GM10248 (cell line): ENCODE measurements around the gene MMP8.

Experiments
- CTCF ChIA-PET: fragments of 300-600 bp; sonication (Branson Sonifier 250); formaldehyde crosslinking; extraction: SDS; loops from one replicate; lab custom pipeline; 2021; ENCODE audit warnings: antibody characterized with exemption; lab: Yijun Ruan, JAX
- POLR2A ChIA-PET: fragments of 350-650 bp; sonication (Branson Sonifier 250); formaldehyde crosslinking; extraction: SDS; loops from one replicate; lab custom pipeline; 2020; ENCODE audit warnings: antibody characterized with exemption; lab: Yijun Ruan, JAX
- DNase-seq: peaks from one replicate; pipeline ENCODE4 v3.0.0; 2012; ENCODE audit errors: extremely low spot score
- TF ChIP-seq, protein P1 (sequence below): IDR thresholded peaks from 2 replicates; pipeline ENCODE4 v1.5.1; 2012; ENCODE audit warnings: mild to moderate bottlenecking, low read depth; ENCODE audit errors: extremely low read depth, missing control alignments, control extremely low read depth

The MMP8 gene, protein sequence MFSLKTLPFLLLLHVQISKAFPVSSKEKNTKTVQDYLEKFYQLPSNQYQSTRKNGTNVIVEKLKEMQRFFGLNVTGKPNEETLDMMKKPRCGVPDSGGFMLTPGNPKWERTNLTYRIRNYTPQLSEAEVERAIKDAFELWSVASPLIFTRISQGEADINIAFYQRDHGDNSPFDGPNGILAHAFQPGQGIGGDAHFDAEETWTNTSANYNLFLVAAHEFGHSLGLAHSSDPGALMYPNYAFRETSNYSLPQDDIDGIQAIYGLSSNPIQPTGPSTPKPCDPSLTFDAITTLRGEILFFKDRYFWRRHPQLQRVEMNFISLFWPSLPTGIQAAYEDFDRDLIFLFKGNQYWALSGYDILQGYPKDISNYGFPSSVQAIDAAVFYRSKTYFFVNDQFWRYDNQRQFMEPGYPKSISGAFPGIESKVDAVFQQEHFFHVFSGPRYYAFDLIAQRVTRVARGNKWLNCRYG

DNA sequence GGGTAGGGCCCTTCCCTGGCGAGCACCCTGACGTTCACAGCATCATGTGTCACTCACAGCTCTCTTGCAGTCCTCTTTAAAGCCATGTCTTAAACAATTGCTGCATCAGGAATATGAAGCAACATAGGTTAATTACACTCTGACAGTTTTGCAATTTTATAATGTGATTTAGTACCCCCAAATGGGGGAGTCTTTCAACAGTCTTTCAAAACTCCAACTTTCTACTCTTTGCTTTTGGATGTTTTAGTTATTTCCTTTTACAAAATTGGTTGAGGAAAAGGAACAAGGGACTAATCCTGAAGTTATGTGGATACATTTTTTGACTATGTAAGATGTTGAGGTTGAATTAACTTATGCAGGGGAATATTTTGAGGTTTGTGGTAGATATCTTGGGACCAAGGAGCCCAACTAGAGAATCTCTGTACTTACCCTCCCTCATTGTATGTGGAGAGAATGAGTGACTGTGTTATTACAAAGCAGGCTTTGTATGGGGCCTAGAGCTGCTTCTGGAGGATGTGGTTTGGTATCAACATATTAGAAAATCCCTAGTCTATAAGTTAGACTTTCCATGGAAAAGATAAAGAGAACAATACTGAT lies at the start of gene MMP8:
MMP8 (minus strand) TSS at position 51 of the 597 bp plus-strand sequence. CDS start 99 bp downstream, outside the sequence.
- no peak for DNase-seq
- TF ChIP-seq, protein P1, sequence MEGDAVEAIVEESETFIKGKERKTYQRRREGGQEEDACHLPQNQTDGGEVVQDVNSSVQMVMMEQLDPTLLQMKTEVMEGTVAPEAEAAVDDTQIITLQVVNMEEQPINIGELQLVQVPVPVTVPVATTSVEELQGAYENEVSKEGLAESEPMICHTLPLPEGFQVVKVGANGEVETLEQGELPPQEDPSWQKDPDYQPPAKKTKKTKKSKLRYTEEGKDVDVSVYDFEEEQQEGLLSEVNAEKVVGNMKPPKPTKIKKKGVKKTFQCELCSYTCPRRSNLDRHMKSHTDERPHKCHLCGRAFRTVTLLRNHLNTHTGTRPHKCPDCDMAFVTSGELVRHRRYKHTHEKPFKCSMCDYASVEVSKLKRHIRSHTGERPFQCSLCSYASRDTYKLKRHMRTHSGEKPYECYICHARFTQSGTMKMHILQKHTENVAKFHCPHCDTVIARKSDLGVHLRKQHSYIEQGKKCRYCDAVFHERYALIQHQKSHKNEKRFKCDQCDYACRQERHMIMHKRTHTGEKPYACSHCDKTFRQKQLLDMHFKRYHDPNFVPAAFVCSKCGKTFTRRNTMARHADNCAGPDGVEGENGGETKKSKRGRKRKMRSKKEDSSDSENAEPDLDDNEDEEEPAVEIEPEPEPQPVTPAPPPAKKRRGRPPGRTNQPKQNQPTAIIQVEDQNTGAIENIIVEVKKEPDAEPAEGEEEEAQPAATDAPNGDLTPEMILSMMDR: no peak
- CTCF ChIA-PET: interaction anchor here (1.0 kb wide), 1 partner anchor 52 kb away, joined by 3 read pairs; no protein-coding TSS in a partner anchor
- POLR2A ChIA-PET: no interaction called here

DNA sequence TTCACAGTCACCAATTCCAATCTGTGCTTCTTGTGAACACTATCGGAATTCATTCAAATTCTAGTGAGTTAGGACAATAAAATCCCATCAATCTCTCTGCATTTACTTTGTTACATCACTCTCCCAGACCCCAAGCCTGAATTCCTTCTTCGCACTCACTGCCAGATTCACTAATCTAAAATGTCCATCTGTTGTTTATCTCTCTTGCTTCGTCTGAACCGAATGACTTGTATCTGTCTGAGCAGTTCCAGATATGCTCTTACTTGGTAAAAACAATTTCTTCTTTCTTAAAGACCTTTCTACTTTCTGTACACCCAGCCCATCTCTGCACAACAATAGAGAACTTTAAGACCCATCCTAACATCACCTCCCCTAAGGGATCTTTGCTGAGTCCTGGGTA lies 48.6 kb upstream of the MMP8 start:
- CTCF ChIA-PET: no interaction called here
- TF ChIP-seq, protein P1: no peak
- no peak for DNase-seq
- POLR2A ChIA-PET: no interaction called here

DNA sequence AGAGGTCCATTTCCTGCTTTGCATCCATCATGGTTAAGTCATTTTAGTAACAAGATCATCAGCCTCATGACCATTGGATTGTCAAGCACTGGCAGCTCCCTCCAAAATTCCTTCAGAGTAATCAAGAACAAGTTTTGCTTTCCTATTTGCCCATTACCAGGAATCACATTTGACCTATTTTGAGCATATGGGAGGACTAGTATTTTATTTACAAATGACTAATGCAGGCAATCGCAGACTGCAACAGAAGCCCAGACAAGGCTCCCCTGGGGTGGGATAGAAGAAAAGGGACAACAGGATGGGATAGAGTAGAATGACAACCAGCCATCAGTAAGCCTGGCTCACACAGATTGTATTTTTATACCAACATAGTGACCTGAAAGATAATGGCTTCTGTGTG lies 46.6 kb upstream of the MMP8 start:
- DNase-seq: no peak
- ChIA-PET POLR2A (no interaction called here), CTCF (interaction anchor here (1.0 kb wide), 1 partner anchor 16 kb away, joined by 3 read pairs; no protein-coding TSS in a partner anchor)
- TF ChIP-seq, protein P1: no peak

DNA sequence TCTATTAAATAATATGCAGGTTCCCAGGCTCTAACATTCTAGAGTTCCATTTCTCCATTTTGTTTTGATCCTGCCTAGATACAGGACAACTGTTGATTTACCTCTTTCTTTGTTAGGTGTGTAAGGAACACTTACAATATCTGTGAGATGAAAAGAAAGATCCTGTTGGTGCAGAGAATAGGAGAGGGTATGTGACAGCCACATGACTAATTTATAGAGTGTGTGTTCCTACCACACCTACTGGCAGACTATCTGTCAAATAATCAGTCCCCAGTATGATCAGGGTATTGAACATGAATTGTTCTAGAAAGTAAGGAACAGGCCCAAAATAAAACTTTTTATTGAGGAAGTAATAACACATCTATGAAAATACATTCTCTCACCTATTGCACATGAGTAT lies 45.4 kb upstream of the MMP8 start:
- ChIA-PET CTCF (interaction anchor here (1.0 kb wide), 1 partner anchor 15 kb away, joined by 3 read pairs; no protein-coding TSS in a partner anchor), POLR2A (no interaction called here)
- DNase-seq: no peak
- TF ChIP-seq, protein P1: no peak

DNA sequence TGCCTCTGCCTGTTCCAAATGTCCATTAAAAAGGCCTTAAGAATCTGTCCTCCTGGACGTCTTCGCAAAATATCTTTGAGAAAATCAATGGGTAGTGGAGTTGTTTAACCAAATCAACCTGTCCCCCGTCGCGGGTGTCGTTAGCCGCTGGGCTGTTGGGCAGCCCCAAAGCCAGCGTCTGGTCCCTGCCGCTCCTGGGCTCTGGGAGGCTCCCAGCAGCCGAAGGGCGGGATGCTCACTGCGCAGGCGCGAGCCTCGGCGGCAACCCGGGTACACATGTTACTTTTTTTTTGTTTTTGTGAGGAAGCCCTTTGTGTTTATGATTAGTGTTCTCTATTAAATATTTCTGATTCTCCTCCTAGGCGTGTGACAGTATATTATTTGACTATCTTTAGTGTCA lies 43.0 kb upstream of the MMP8 start:
- POLR2A ChIA-PET: no interaction called here
- no peak for DNase-seq
- CTCF ChIA-PET: interaction anchor here (0.6 kb wide), 1 partner anchor 14 kb away, joined by 3 read pairs; no protein-coding TSS in a partner anchor

DNA sequence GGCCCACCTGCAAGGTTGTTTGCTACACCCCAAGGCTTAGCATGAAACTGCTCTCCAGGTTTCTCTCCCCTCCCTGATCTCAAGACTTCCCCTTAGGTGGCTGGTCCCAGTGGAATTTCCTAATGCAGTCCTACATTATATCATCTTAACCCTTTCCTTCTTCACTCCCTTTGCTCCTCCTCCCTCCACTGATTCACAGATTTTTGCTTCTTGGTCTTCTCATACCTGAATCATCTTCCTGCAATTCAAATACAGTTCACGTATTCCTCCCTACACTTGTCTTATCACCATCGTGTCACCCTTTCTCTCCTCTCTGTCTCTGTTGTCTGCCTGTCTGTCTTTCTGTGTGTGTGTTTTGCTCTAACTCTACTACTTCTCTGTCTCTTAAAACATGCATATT lies 38.7 kb upstream of the MMP8 start:
- POLR2A ChIA-PET: no interaction called here
- CTCF ChIA-PET: no interaction called here
- TF ChIP-seq, protein P1: no peak
- no peak for DNase-seq

More for the DNA sequence above, 43.0 kb upstream of the MMP8 start:
- TF ChIP-seq, protein P1: no peak
